GDM1 (cell line): Measurements from ENCODE around the gene CHST3.

Experiments used
- DNase-seq: peaks from one replicate; lab custom pipeline; 2025; lab: John Stamatoyannopoulos, UW

CHST3 gene

DNA sequence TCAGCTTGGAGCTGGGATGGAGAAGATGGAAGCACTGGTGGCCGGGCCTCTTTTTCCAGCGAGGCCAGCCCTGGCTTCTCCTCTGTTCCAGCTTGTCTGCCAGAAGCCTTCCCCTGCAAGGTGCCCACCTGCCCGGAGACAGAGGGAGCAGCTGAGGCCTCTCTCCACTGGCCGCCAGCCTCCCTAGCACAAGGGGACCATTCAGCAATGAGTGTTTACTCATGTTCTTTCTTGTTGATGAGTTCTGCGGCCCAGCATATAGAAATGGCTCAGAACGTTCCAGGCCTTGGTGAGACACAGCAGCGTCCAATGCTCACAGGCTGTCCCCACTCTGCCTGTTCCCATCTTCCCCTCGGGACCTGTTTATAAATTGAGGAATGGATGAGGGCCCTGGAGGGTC lies 47.3 kb downstream of the CHST3 start:
- no peak for DNase-seq

DNA sequence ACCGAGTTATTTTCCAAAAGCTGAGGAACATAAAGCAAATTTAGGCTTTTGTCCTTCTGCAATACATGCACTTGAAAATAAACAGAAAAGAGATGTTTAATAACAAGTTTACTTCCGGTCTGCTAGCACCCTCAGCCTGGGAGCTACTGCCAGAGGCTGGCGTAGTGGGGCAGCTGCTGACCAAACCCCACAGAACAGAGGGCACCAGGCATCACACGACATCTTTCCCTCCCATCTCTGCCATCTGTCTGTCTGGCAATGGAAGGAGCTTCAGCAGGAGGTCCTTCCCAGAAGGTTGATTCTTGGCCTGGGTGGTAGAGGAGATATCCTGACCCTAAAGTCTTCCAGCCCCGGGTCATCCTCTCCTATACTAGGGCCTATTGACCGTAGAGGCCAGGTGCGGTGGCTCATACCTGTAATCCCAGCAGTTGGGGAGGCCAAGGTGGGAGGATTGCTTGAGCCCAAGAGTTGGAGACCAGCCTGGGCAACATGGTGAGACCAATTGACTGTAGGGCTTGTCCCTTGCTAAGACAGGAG lies 47.8 kb downstream of the CHST3 start:
- DNase-seq = no peak

DNA sequence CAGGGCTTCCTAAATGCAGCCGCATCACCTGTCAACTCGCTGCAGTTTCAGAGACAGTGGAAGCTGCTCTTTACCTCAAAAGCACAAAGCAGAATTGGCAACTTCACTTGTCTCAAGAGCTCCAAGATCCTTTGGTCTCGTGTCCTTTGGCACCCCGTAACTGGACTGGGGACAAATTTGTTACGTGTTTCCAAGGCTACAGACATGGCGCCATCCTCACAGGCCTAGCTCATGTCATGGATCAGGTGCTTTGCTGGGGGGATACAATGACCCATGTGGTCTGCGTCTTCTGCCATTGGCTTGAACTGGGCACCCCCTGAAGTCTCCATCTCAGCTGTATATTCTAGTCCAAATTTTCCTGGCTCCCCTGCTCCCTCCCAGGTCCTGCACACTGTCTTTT lies 48.6 kb downstream of the CHST3 start:
- no peak for DNase-seq

DNA sequence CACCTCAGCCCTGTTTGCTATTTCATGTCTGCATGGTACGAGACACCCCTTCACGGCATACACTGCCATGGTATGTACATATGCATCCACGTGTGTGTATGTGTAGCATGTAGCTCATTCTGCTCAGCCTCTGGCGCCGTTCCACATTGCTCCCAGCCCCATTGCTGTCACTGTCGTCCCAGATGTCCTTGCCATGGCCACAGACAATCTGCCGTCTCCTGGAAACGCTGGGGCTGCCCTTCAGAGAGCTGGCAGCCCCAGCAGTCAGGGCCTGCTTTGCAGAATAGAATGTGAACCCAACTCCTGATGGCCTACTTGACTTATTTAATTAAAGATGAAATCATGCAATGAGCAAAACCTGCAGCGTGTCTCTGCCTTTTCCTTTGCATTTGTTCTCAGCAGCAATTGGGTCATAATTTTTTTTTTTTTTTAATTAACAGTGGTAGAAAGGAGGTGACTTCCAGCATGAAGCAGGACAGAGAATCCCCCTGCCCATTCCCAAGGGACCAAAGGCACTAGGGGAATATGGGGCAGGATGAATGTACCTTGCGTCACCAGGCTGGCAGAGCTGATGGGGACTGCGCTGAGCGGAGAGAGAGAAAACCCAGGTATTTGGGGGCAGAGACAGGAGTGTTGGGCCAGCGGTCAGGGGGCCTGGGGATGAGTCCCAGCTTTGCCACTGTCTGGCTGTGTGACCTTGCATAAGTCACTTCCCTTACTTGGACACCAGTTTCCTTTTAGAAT lies 49.2 kb downstream of the CHST3 start:
- no peak for DNase-seq

DNA sequence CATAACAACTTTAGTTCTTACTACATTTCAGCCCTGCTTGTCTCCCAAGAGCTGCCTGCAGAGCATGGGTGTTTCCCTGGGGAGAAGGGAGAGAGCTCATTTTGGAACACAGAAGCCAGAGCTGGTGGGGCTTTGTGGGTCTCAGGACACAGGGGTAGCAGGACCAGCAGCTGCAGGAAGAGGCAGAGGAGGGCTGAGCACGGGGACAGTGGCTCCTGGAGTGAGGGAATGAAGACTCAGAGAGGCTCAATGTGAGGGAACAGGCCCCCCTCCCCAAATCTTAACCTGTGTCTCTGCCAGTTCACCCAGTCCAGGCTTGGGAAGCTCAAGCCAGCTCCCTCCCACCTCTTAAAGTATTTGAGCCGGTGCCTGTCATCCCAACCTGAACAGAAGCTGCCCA lies 50.0 kb downstream of the CHST3 start:
- no peak for DNase-seq

DNA sequence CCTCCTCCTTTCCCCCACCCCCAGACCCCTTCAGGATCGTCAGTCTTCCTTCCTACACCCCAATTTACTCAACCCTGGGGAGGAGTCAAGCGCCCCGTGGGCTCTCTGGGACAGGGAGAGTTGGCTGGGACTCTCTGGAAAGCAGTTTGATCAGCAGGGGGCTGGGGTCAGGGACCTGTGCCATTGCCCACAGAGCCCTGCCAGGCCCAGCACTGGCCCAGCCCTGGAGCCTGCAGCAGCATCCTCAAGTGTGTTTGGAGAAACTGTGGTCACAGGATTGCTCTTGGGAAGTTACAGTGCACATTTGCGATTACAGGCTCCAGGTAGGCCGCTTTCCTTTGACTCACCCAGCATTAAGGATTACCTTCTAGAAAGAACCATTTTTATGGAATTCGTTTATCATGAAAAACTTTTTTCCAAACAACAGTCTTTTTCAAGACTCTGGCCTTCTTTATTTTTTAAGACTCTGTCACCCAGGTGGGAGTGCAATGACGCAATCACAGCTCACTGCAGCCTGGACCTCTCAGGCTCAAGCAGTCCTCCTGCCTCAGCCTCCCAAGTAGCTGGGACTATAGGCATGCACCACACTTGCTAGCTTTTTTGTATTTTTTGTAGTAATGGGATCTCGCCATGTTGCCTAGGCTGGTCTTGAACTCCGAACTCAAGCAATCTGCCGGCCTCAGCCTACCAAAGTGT lies 50.7 kb downstream of the CHST3 start:
- no peak for DNase-seq

DNA sequence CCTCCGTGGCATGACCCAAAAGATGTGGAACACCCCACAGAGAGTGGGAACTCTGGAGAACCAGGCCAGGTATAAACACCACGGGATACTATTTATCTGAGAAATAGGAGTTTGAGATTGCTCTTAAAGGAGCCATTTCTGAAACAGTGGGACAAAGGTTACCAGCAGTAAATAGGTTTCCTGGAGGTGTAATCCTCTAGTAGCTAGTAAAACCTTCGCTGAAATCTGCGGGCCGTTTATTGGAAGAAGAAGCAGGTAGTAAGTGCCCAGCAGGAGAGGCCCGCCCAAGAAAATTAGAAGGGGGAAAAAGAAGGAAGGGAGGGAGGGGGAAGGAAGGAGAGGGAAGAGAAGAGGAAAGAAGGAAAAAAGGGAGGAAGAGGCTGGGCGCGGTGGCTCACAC lies 51.6 kb downstream of the CHST3 start:
- no peak for DNase-seq

DNA sequence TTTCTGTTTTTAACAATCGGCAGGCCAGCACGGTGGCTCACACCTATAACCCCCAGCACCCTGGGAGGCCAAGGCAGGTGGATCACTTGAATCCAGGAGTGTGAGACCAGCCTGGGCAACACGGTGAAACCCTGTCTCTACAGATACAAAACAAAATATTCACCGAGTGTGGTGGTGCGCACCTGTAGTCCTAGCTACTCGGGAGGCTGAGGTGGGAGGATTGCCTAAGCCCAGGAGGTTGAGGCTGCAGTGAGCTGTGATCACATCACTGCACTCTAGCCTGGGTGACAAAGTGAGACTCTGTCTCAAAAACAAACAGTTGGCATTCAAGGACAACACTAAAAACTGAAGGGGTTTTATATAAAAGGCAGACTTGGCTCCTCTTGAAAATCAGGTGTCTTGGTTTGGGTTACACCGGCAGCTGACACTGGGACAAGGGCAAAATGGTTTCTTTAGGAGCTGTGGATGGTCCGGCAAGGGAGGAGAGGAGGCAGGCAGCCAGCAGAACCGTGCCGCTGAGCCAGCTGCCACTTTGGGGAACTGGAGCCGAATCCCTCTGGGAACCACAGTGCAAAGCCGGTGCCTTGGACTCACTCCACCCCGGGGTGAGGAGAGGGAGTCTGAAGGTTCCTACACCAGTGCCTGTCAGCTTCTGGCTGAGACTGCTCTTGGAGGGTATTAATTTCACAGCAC lies 52.6 kb downstream of the CHST3 start:
- DNase-seq = no peak

DNA sequence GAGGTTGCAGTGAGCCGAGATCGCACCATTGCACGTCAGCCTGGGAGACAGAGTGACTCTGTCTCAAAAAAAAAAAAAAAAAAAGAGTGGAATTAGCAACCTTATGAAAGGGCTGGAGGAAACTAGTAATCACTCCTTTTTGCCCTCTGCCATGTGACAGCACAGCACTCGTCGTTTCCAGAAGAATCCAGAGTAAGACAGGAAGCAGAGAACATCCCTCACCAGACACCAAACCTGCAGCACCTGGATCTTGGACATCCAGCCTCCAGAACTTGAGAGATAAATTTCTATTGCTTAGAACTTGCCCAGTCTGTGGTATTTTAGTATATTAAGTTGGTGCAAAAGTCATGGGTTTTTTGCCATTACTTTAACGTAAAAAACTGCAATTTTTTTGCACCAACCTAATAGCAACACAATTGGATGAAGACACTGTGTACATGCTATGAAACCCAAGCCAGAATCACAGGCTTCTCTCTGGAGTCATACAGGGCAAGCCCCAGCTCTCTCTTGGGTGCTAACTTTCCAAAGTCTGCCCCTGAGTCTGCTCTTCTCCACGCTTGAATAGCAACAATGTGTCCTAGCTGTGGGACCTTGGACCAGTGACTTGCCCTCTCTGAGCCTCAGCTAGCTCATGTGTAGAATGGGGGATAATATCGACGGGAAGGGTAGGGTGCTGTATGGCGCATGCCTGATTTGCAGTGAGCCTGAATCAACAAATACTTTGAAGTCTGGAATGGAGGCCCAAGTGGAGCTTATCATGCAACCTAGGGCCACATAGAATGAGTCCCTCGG lies 55.1 kb downstream of the CHST3 start:
- no peak for DNase-seq

DNA sequence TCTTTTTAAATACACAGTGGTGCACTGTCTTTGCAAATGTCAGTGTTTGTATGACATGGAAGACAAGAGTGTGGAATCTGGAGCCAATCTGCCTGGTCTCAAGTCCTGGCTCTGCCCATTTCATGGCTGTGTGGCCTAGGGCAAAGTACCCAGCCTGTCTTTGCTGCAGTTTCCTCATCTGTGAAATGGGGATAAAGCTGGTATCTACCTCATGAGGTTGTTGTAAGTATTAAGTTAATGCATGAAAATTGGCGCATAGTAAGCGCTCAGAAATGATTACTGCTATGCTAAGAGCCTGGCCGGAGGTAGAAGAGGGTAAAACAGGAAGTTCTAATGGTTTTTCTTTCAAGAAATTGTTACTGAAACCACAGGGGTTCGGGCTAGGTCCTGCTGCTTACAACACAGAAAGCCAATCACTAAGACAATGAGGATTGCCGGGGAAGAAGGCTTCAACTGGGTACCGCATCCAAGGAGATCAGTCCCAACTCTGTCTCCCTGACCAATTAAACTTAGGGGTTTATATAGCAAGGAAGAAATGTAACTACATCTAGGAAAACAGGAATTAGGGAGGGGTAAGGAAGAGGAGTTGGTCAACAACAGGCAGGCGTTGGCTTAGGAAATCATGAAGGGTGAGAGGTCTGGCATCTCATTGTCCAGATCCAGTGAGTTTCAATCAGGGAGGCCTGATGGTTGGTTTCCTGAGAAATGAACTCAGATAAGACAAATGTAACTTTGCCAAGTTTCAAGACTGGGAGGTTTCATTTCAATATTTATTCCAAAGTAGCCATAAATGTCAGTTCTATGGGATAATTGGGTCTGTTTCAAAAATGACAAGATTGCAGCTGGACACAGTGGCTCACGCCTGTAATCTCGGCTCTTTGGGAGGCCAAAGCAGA lies 57.0 kb downstream of the CHST3 start:
- DNase-seq = no peak

DNA sequence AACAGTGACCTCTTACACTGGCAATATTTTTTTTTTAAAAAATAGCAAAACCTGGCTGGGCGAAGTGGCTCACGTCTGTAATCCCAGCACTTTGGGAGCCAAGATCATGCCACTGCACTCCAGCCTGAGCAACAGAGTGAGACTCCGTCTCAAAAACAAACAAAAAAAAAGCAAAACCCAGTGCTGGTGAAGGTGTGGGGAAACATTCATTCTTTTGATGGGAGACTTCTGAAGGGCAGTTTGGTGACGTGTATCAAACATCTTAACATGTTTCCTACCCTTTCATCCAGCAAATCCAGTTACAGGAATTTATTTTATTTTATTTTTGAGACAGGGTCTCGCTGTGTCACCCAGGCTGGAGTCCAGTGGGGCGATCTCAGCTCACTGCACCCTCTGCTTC lies 58.0 kb downstream of the CHST3 start:
- DNase-seq = no peak

DNA sequence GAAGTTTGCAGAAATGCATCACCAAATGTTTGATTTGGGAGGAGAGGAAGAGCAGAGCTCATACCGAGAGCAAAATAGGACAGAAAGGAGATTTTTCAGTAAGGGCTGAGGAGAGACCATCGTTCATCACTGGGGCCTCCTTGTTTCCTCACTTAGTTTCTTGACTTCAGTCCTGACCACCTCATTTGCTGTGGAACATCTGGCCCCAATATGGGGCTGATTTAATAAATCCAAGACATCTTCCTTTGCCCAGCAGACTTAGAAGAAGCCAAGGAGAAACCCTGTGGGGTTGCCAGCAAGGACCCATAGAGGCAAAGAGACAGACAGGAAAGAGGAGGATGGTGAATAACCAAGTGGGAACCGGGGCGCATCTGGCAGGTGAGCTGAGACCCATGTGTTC lies 60.4 kb downstream of the CHST3 start:
- DNase-seq = no peak

DNA sequence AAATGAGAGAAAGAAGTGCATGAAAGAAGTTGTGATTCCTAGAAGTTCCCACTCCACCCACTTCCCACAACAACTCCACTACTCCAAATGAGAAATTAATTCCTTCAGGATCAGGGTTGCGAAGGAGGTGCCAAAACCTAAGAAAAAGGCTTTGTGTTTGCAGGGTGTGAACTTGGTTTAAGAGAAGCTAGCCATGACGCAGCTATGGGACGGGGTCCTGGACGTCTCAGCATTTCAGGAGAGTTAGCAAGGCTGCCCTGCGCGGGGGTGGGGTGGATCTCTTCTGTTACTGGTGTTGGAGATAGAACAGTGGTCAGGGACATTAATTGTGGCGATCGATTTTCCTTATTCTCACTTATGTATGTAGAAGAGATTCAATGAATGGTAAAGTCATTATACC lies 61.2 kb downstream of the CHST3 start:
- no peak for DNase-seq

DNA sequence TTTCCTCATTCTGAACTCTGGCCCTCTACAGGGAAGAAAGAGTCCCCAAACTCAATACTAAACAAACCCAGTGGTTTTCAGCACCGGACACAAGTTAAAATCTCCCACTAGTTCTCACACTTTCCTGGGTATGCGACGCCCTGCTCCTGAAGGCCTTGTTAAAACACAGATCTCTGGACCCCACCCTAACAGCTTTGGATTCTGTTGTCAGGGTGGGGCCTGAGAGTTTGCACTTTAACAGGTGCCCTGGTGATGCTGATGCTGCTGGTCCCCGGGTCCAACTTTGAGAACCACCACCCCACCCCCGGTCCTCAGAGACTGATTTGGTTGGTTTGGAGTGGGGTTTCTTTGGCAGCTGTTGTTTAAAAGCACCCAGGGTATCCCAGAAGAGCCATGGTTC lies 61.6 kb downstream of the CHST3 start:
- DNase-seq = no peak

DNA sequence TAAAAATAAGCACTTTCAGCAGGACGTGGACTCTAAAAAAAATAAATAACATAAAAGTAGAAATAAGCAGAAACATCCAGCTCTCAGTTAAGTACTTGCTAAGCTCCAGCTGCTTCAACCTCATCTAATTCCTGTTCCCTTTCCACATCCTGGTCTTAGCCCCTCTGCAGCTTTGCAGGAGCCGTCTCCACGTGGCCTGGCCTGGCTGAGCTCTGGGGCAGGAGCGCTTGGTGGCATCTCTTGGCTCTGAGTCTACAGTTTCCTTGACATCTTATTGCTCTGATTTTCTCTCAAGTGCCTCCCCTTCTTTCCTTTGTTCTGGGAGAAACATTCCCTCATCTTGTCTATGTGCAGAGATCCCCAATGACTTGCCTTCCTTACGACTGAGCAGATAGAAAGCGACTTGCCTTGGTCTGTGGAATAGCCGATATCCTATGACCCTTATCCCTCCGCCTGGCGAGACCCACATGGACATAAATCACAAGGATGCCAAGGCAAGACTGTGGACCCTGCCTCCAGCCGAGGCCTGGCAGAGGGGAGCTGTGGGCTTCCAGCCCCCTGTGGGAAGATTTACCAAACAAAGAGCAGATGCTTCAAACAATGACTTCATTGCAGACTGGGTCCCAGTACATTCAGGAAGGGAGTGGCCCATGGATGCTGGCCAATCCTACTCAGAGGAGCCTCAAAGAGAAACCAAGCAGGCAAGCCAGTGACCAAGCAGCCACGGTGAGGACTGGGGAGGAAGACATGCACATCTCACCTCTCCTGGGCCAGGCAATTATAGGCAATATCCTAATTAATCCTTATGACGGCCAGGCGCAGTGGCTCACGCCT lies 62.3 kb downstream of the CHST3 start:
- no peak for DNase-seq

DNA sequence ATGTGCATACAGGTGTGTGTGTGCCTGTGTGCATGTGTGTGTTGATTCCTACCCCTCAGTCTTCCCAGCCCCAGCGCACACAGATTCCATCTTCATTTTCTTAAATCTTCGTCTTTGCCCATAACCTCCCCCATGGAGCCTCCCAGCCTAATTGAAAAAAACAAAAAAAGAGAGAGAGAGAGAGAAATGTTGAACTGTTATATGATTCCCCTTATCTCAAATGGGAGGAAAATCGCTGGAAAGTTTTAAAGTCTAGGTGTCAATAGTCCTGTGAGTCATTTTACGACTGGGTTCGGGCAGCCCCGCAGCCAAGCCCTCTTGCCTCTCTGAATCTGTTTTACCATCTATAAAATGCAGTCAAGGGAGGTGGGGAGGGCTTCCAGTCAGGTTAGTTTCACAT lies 63.3 kb downstream of the CHST3 start:
- no peak for DNase-seq

DNA sequence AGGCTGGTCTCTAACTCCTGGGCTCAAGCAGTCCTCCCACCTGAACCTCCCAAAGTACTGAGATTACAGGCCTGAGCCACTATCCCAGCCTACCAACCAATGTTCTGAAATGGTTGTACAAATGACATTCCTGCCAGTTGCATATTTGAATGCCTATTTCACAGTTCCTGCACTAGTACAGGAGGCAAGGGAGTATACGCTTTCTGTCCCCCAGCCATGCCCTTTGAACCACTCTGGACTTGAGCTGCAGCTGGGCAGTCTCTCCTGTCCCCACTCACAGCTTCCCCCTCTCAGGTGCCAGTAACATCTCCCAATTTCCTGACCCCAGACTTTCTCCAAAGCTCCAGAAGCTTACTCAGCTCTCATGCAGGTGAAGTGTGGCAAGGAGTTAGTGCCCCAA lies 65.2 kb downstream of the CHST3 start:
- DNase-seq = no peak

DNA sequence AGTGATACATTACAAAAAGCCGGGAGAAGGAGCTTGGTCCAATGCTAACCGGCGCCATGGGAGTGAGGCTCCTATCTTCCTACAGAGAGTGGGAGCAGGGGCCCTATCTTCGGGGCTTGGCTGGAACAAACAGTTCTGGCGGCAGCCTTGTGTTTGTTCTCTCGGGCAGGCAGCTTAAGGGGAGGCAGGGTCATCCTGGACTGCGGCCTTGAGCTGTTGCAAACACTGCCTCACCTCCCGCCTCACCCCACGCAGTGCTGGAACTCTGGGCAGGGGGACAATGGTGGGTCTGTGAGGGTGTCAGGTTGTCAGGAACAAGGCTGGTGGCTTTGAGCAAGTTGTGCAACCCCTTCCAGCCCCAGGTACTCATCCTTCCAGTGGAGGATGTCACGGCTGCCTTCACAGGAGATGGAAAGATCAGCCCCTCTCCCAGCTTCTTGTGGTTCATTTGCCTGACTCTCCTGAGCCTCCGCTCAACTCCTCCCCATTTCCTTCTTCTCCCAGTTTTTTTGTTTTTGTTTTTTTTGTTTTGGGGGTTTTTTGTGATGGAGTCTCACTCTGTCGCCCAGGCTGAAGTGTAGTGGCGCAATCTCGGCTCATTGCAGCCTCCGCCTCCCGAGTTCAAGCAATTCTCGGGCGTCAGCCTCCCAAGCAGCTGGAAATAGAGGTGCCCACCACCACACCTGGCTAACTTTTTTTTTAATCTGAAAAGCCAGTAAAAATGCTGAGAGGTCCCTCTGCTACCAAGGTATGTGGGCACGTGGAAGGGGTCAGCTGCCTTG lies 66.8 kb downstream of the CHST3 start:
- DNase-seq = no peak

DNA sequence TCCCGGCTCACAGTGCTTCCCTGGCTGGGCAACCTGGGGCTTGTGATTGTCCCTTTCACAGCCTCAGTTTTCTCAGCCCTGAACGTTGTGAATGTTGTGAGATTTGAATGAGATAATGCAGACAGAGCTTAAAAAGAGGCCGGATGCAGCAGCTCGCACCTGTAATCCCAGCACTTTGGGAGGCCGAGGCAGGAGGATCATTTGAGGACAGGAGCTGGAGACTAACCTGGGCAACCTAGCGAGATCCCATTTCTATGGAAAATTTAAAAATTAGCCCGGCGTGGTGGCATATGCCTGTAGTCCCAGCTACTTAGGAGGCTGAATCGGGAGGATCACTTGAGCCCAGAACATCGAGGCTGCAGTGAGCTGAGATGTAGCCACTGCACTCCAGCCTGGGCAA lies 67.5 kb downstream of the CHST3 start:
- no peak for DNase-seq
